H1 (cell line): ENCODE results near the gene TTC6. TPM values are rescaled to one million over a fixed set of nuclear protein-coding genes. Genes with fewer than 3 reads are reported as not detected.

Source experiments
- CTCF ChIA-PET: fragments of 300-600 bp; sonication (Branson Sonifier 250); formaldehyde crosslinking; loops from one replicate; lab custom pipeline; 2021; ENCODE audit not compliant: partially characterized antibody; lab: Charles Lee
- POLR2A ChIA-PET: fragments of 300-600 bp; sonication (Branson Sonifier 250); formaldehyde crosslinking; loops from one replicate; lab custom pipeline; 2021; ENCODE audit warnings: inconsistent platforms; ENCODE audit not compliant: partially characterized antibody; lab: Charles Lee
- DNase-seq, 2 experiments: peaks; one replicate each; pipeline versions ENCODE4 v3.0.0 to v3.0.0-alpha.2; 2010 to 2022; ENCODE audit warnings: low spot score in 2 of 2, low read depth in 1 of 2, mixed read lengths in 1 of 2
- FAIRE-seq: peaks from 2 replicates; lab custom pipeline; 2011; peaks lifted over from hg19 to GRCh38; lab: Jason Lieb, UNC
- H2AFZ ChIP-seq: 2 replicates; pipeline ENCODE4 v1.8.1; 2012; ENCODE audit warnings: low read length, inconsistent platforms
- H2AK5ac ChIP-seq: 2 replicates; pipeline ENCODE4 v1.6.1; 2013; ENCODE audit warnings: low read depth, low read length
- H2BK120ac ChIP-seq: replicated peaks from 2 replicates; pipeline ENCODE3; 2013; ENCODE audit warnings: low read depth, low read length, inconsistent platforms
- H2BK12ac ChIP-seq: 2 replicates; pipeline ENCODE4 v1.6.1; 2013; ENCODE audit warnings: low read depth, low read length
- H2BK15ac ChIP-seq: 2 replicates; pipeline ENCODE4 v1.6.1; 2013; ENCODE audit warnings: low read length
- H2BK20ac ChIP-seq: 2 replicates; pipeline ENCODE4 v1.6.1; 2013; ENCODE audit warnings: low read length
- H2BK5ac ChIP-seq: 2 replicates; pipeline ENCODE4 v1.6.1; 2013; ENCODE audit warnings: low read depth, low read length
- H3K14ac ChIP-seq: 2 replicates; pipeline ENCODE4 v1.6.1; 2013; ENCODE audit warnings: inconsistent platforms; ENCODE audit not compliant: insufficient read length
- H3K18ac ChIP-seq: 2 replicates; pipeline ENCODE4 v1.6.1; 2013; ENCODE audit warnings: low read length; ENCODE audit errors: extremely low read depth
- H3K23ac ChIP-seq: 2 replicates; pipeline ENCODE4 v1.6.1; 2013; ENCODE audit warnings: inconsistent platforms; ENCODE audit not compliant: insufficient read length
- H3K23me2 ChIP-seq: 2 replicates; pipeline ENCODE4 v1.6.1; 2013; ENCODE audit warnings: low read depth, low read length
- H3K27ac ChIP-seq: 2 replicates; pipeline ENCODE4 v1.6.1; 2011; ENCODE audit warnings: low read depth, low read length, inconsistent platforms
- H3K27me3 ChIP-seq, 4 experiments: replicated peaks in 1 of 4; 1 replicate in 1 of 4; 2 replicates in 3 of 4; pipeline versions ENCODE4 v1.6.1 to v1.8.1; 2011 to 2013; ENCODE audit warnings: low read length in 3 of 4, mild to moderate bottlenecking in 3 of 4, inconsistent platforms in 2 of 4, mixed read lengths in 2 of 4, moderate library complexity in 1 of 4; ENCODE audit not compliant: control insufficient read depth in 3 of 4, insufficient read depth in 3 of 4; ENCODE audit errors: extremely low read depth in 1 of 4
- H3K36me3 ChIP-seq, 4 experiments: 2 replicates each; pipeline versions ENCODE4 v1.6.1 to v1.8.1; 2011 to 2013; ENCODE audit warnings: mild to moderate bottlenecking in 4 of 4, low read length in 3 of 4, moderate library complexity in 2 of 4, control low read depth in 1 of 4, inconsistent platforms in 1 of 4; ENCODE audit not compliant: insufficient read depth in 4 of 4, control insufficient read depth in 2 of 4
- H3K4ac ChIP-seq: replicated peaks from 2 replicates; pipeline ENCODE3; 2013; ENCODE audit warnings: low read length, low read depth, mixed read lengths, inconsistent platforms; ENCODE audit not compliant: insufficient read length
- H3K4me1 ChIP-seq, 4 experiments: replicated peaks in 1 of 4; 1 replicate in 1 of 4; 2 replicates in 3 of 4; pipeline versions ENCODE4 v1.6.1 to v1.8.1; 2011 to 2013; ENCODE audit warnings: low read length in 3 of 4, inconsistent platforms in 2 of 4, mixed read lengths in 1 of 4; ENCODE audit not compliant: insufficient read depth in 4 of 4, control insufficient read depth in 3 of 4
- H3K4me2 ChIP-seq, 2 experiments: 2 replicates each; pipeline versions ENCODE4 v1.6.1 to v1.8.1; 2011 to 2013; ENCODE audit warnings: low read depth in 2 of 2, low read length in 2 of 2, control low read depth in 1 of 2, inconsistent platforms in 1 of 2, mild to moderate bottlenecking in 1 of 2; ENCODE audit not compliant: insufficient read depth in 1 of 2
- H3K4me3 ChIP-seq, 4 experiments: fragments of 200-600, 300-600 bp in 1 of 4; sonication (generic), shearing (Covaris generic), sonication (Bioruptor Twin) in 1 of 4; 2 replicates each; pipeline versions ENCODE4 v1.5.1 to v1.8.1; 2011 to 2016; ENCODE audit warnings: low read length in 4 of 4, low read depth in 3 of 4, control low read depth in 2 of 4, inconsistent platforms in 2 of 4, mild to moderate bottlenecking in 2 of 4, mixed read lengths in 1 of 4, moderate library complexity in 1 of 4; ENCODE audit not compliant: insufficient read depth in 2 of 4; ENCODE audit errors: extremely low read depth in 1 of 4
- H3K56ac ChIP-seq: replicated peaks from 2 replicates; pipeline ENCODE3; 2013; ENCODE audit warnings: low read depth, mild to moderate bottlenecking, mixed read lengths, low read length, inconsistent platforms; ENCODE audit not compliant: insufficient read length
- H3K79me1 ChIP-seq: 2 replicates; pipeline ENCODE4 v1.6.1; 2013; ENCODE audit warnings: low read depth, low read length, control low read depth
- H3K79me2 ChIP-seq, 2 experiments: 2 replicates each; pipeline versions ENCODE4 v1.6.1 to v1.8.1; 2012 to 2013; ENCODE audit warnings: low read length in 2 of 2, mild to moderate bottlenecking in 2 of 2, inconsistent platforms in 1 of 2; ENCODE audit not compliant: insufficient read depth in 2 of 2, control insufficient read depth in 1 of 2
- H3K9ac ChIP-seq, 4 experiments: replicated peaks in 1 of 4; 1 replicate in 1 of 4; 2 replicates in 3 of 4; pipeline versions ENCODE4 v1.6.1 to v1.8.1; 2011 to 2013; ENCODE audit warnings: low read depth in 3 of 4, low read length in 3 of 4, control low read depth in 2 of 4, mild to moderate bottlenecking in 2 of 4, moderate library complexity in 2 of 4, inconsistent platforms in 1 of 4; ENCODE audit errors: extremely low read depth in 1 of 4
- H3K9me3 ChIP-seq, 2 experiments: 2 replicates each; pipeline versions ENCODE4 v1.6.1 to v1.8.1; 2012 to 2013; ENCODE audit warnings: mild to moderate bottlenecking in 2 of 2, moderate library complexity in 2 of 2, control low read depth in 1 of 2, inconsistent platforms in 1 of 2, low read depth in 1 of 2, low read length in 1 of 2, mixed read lengths in 1 of 2; ENCODE audit not compliant: insufficient read depth in 2 of 2
- H4K20me1 ChIP-seq, 2 experiments: replicated peaks in 1 of 2; 2 replicates each; pipeline versions ENCODE3 to v1.8.1; 2011 to 2013; ENCODE audit warnings: inconsistent platforms in 2 of 2, low read length in 2 of 2, mild to moderate bottlenecking in 1 of 2; ENCODE audit not compliant: insufficient read depth in 2 of 2, control insufficient read depth in 1 of 2
- H4K5ac ChIP-seq: 2 replicates; pipeline ENCODE4 v1.6.1; 2013; ENCODE audit warnings: low read length, low read depth, mixed read lengths, inconsistent platforms; ENCODE audit not compliant: insufficient read length
- H4K8ac ChIP-seq: 2 replicates; pipeline ENCODE4 v1.8.0; 2013; ENCODE audit warnings: mild to moderate bottlenecking, moderate library complexity, low read length, inconsistent platforms; ENCODE audit not compliant: insufficient read depth; ENCODE audit errors: extremely low read depth
- H4K91ac ChIP-seq: replicated peaks from 2 replicates; pipeline ENCODE3; 2013; ENCODE audit warnings: low read length, mixed read lengths, inconsistent platforms; ENCODE audit not compliant: insufficient read length
- CBX8 ChIP-seq: fragments of 300-800, 300-1000 bp; sonication (generic); IDR thresholded peaks from 2 replicates; pipeline ENCODE4 v1.7.1; 2016; ENCODE audit warnings: low read depth, low read length, borderline replicate concordance
- CHD1 ChIP-seq: IDR thresholded peaks from 2 replicates; pipeline ENCODE4 v1.6.1; 2012; ENCODE audit warnings: low read depth, low read length, improper control_type of control experiment
- EP300 ChIP-seq, 2 experiments: IDR thresholded peaks; 1 replicate in 1 of 2; 2 replicates in 1 of 2; pipeline ENCODE4 v1.6.1; 2011 to 2012; ENCODE audit warnings: low read depth in 2 of 2, low read length in 2 of 2, mild to moderate bottlenecking in 2 of 2, borderline replicate concordance in 1 of 2, inconsistent platforms in 1 of 2, moderate library complexity in 1 of 2
- EZH2 ChIP-seq: fragments of 200-600 bp; sonication (generic); IDR thresholded peaks from 2 replicates; pipeline ENCODE4 v1.7.1; 2012; ENCODE audit warnings: low read depth, mild to moderate bottlenecking, moderate library complexity, low read length, inconsistent platforms; ENCODE audit not compliant: severe bottlenecking
- FOSL1 ChIP-seq: IDR thresholded peaks from 2 replicates; pipeline ENCODE4 v1.6.1; 2011; ENCODE audit warnings: mild to moderate bottlenecking, low read depth, low read length, moderate library complexity; ENCODE audit not compliant: insufficient read depth
- HDAC6 ChIP-seq: IDR thresholded peaks from one replicate; pipeline ENCODE4 v1.7.1; 2012; ENCODE audit warnings: low read depth, mild to moderate bottlenecking, inconsistent platforms, low read length, moderate library complexity
- JUND ChIP-seq: IDR thresholded peaks from 2 replicates; pipeline ENCODE4 v1.6.1; 2011; ENCODE audit warnings: mild to moderate bottlenecking, improper control_type of control experiment, low read length
- NRF1 ChIP-seq: IDR thresholded peaks from 2 replicates; pipeline ENCODE4 v1.6.1; 2011; ENCODE audit warnings: mild to moderate bottlenecking, low read depth, low read length, improper control_type of control experiment
- POU5F1 ChIP-seq: IDR thresholded peaks from 2 replicates; pipeline ENCODE4 v1.6.1; 2011; ENCODE audit warnings: low read depth, mild to moderate bottlenecking, low read length, moderate library complexity
- SUZ12 ChIP-seq: fragments of 200-600 bp; sonication (generic); IDR thresholded peaks from 2 replicates; pipeline ENCODE4 v1.6.1; 2012; ENCODE audit warnings: mild to moderate bottlenecking, inconsistent platforms, low read length, moderate library complexity, mixed read lengths
- TEAD4 ChIP-seq: IDR thresholded peaks from 2 replicates; pipeline ENCODE4 v1.6.1; 2012; ENCODE audit warnings: low read depth, low read length, inconsistent platforms, mixed read lengths
- YY1 ChIP-seq: IDR thresholded peaks from 2 replicates; pipeline ENCODE4 v1.6.1; 2011; ENCODE audit warnings: low read depth, mild to moderate bottlenecking, low read length
- WGBS, 2 experiments: shearing (Covaris generic) in 1 of 2; methylation state at CpG; one replicate each; pipeline versions ENCODE4 v1.1.6 to v1.1.7; 2013 to 2015; ENCODE audit warnings: low lambda C conversion rate in 2 of 2, mixed read lengths in 2 of 2, inconsistent platforms in 1 of 2, low coverage in 1 of 2, missing lambda C conversion rate in 1 of 2; ENCODE audit not compliant: insufficient replicate concordance in 2 of 2, insufficient coverage in 1 of 2, insufficient read length in 1 of 2; ENCODE audit errors: extremely low coverage in 1 of 2, missing lambda C conversion rate in 1 of 2; 5-methylcytosine and 5-hydroxymethylcytosine counted together
- polyA plus RNA-seq, 7 experiments: library from polyadenylated mRNA; depleted of rRNA in 3 of 7; stranded (reverse) in 5 of 7; unstranded in 2 of 7; fragments of >200 nt in 5 of 7; fragments of 200-250 nt in 2 of 7; gene quantifications; 1 replicate in 5 of 7; 2 replicates in 1 of 7; 4 replicates in 1 of 7; pipeline versions ENCODE4 v1.2.1 to v1.2.3, GENCODE V29; 2011 to 2013; ENCODE audit warnings: missing spikeins in 2 of 7, mixed read lengths in 2 of 7
- total RNA-seq: library from RNA; stranded (reverse); fragmentation: NEBNext Ultra II Directional; extraction: Animal tissue kit (Norgen Biotek cat#: 25700); gene quantifications from 2 replicates; pipeline ENCODE4 v1.2.1, GENCODE V29; 2021
- TF ChIP-seq, protein P1 (sequence below): IDR thresholded peaks from 2 replicates; pipeline ENCODE4 v1.6.1; 2011; ENCODE audit warnings: low read length, improper control_type of control experiment

TTC6 gene
- total and polyA plus RNA-seq, 2 of the 8 experiments (the other 6 are each of a cell fraction or from before 2014, with no cell fraction given), result 0.02 TPM; not detected in 1

DNA sequence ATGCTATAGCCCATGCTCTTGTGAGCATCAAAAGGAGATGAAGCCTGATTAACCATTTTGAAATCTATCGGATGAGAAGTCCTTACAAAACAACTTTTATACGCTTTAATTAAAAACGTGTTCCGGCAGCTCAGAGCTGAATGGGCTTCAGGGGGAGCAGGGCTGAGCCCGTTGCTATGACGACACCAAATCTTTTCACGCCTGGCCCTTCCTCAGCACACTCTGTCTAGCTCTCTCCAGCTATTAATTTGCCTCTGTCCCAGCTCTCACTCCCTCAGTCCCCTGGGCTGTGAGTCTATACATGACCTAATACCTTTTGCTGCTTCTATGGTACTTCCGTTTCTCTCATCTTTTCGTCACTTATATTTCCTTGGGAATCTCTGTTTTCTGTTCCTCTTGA lies 16.2 kb upstream of the TTC6 start:
- FAIRE-seq, result no peak
- no peak overlapping the region for H3K14ac ChIP-seq
- WGBS, 2 experiments, result 66% methylated on average over 9 of the region's 9 CpGs; no CpG with 5 or more reads in 1 of the 2 experiments
- H2BK20ac ChIP-seq, result no peak overlapping the region
- no peaks in the 10 kb centered on the region for H3K9me3 ChIP-seq
- H2BK15ac ChIP-seq, result no peak overlapping the region
- H3K18ac ChIP-seq, result no peak overlapping the region
- no peak overlapping the region for H4K91ac ChIP-seq
- H3K27ac ChIP-seq, result no peak overlapping the region
- no peak overlapping the region for H3K56ac ChIP-seq
- H3K23me2 ChIP-seq, result no peaks in the 10 kb centered on the region; the same call in 1 of the 2 replicates
- no peak overlapping the region for H2BK5ac ChIP-seq
- H4K5ac ChIP-seq, result no peak overlapping the region
- H3K4me2 ChIP-seq, result no peak overlapping the region
- H3K4ac ChIP-seq, result no peak overlapping the region
- no peak overlapping the region for H4K8ac ChIP-seq
- H2AFZ ChIP-seq, result no peak overlapping the region
- no peaks in the 10 kb centered on the region; a peak in 1 of 8 replicates for H3K36me3 ChIP-seq
- H2BK120ac ChIP-seq, result no peak overlapping the region
- H3K9ac ChIP-seq, result peak overlapping the region in 1 of 4 experiments; percentile 8; a peak in 1 of 7 replicates
- no peaks in the 10 kb centered on the region for H3K79me1 ChIP-seq
- peaks cover 0 to 2% of the 10 kb centered on the region in 2 experiments for H4K20me1 ChIP-seq
- DNase-seq, result no peak
- H3K79me2 ChIP-seq, result no peaks in the 10 kb centered on the region
- CTCF ChIA-PET, result interaction anchor here (0.6 to 1.3 kb wide), 2 partner anchors 12 to 239 kb away, joined by 4 to 5 read pairs; no protein-coding TSS in a partner anchor
- H3K27me3 ChIP-seq, result peaks cover 19 to 54% (median 43%) of the 10 kb centered on the region in 4 experiments
- H2AK5ac ChIP-seq, result no peak overlapping the region
- H3K23ac ChIP-seq, result no peak overlapping the region
- peaks cover 0 to 8% (median 2%) of the 10 kb centered on the region in 4 experiments; a peak in 4 of 7 replicates for H3K4me1 ChIP-seq
- TF ChIP-seq CHD1, result no peak
- TF ChIP-seq EP300 (IDR thresholded peaks at IDR 0.05; ENCODE audit: borderline replicate concordance in 1 of 2, low read depth in 2 of 2, low read length in 2 of 2), result no peak
- TF ChIP-seq HDAC6, result no peak
- TF ChIP-seq JUND, result no peak
- TF ChIP-seq TEAD4, result no peak
- TF ChIP-seq SUZ12, result no peak
- no peak for TF ChIP-seq FOSL1
- TF ChIP-seq POU5F1, result no peak
- TF ChIP-seq, protein P1, sequence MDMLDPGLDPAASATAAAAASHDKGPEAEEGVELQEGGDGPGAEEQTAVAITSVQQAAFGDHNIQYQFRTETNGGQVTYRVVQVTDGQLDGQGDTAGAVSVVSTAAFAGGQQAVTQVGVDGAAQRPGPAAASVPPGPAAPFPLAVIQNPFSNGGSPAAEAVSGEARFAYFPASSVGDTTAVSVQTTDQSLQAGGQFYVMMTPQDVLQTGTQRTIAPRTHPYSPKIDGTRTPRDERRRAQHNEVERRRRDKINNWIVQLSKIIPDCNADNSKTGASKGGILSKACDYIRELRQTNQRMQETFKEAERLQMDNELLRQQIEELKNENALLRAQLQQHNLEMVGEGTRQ, result no peak
- TF ChIP-seq EZH2, result no peak
- TF ChIP-seq CBX8, result no peak
- no peak for TF ChIP-seq YY1
- no peak for TF ChIP-seq NRF1
- POLR2A ChIA-PET, result no interaction called here
- no peak overlapping the region for H3K4me3 ChIP-seq
- H2BK12ac ChIP-seq, result no peak overlapping the region
